Neural cell (in vitro differentiated cells): ENCODE measurements around the gene SLC25A48. TPM values are rescaled to one million over a fixed set of nuclear protein-coding genes. Genes with fewer than 3 reads are reported as not detected.

Source experiments
- H2AFZ ChIP-seq: fragments of 200-600, 300-800 bp; sonication (generic), shearing (Covaris generic); 2 replicates; pipeline ENCODE4 v1.6.0; 2014; ENCODE audit warnings: low read depth, mild to moderate bottlenecking, antibody characterized with exemption, low read length, moderate library complexity
- H3F3A ChIP-seq: fragments of 200-600 bp; shearing (Covaris generic); 2 replicates; pipeline ENCODE4 v1.6.1; 2016; ENCODE audit warnings: mild to moderate bottlenecking, moderate library complexity, mixed read lengths, antibody characterized with exemption, low read length; ENCODE audit not compliant: insufficient read depth, poor library complexity, severe bottlenecking
- H3K27ac ChIP-seq: fragments of 200-600, 300-800 bp; sonication (generic), shearing (Covaris generic); 2 replicates; pipeline ENCODE4 v1.5.1; 2014; ENCODE audit warnings: mild to moderate bottlenecking, low read length, moderate library complexity
- H3K27me3 ChIP-seq: fragments of 300-800, 200-600 bp; sonication (generic), shearing (Covaris generic); 2 replicates; pipeline ENCODE4 v1.6.0; 2014; ENCODE audit warnings: mild to moderate bottlenecking, low read depth, low read length, moderate library complexity; ENCODE audit not compliant: insufficient read depth
- H3K36me3 ChIP-seq: fragments of 300-800, 200-600 bp; sonication (generic), shearing (Covaris generic); 2 replicates; pipeline ENCODE4 v1.5.1; 2014; ENCODE audit warnings: mild to moderate bottlenecking, antibody characterized with exemption, low read length, moderate library complexity; ENCODE audit not compliant: insufficient read depth
- H3K4me2 ChIP-seq: fragments of 300-800, 200-600 bp; sonication (generic), shearing (Covaris generic); 2 replicates; pipeline ENCODE4 v1.6.0; 2014; ENCODE audit warnings: mild to moderate bottlenecking, low read length
- H3K4me3 ChIP-seq: fragments of 300-800, 200-600 bp; sonication (generic), shearing (Covaris generic); 2 replicates; pipeline ENCODE4 v1.5.1; 2014; ENCODE audit warnings: mild to moderate bottlenecking, low read length, moderate library complexity
- H3K79me2 ChIP-seq: fragments of 200-600 bp; shearing (Covaris generic); replicated peaks from 2 replicates; pipeline ENCODE4 v1.6.0; 2014; ENCODE audit warnings: mild to moderate bottlenecking, low read length, moderate library complexity; ENCODE audit not compliant: insufficient read depth
- H3K9ac ChIP-seq: fragments of 300-800, 200-600 bp; sonication (generic), shearing (Covaris generic); 2 replicates; pipeline ENCODE4 v1.6.1; 2016; ENCODE audit warnings: mild to moderate bottlenecking, low read length, mixed read lengths
- H3K9me2 ChIP-seq: fragments of 200-600 bp; shearing (Covaris generic); 2 replicates; pipeline ENCODE4 v1.6.1; 2016; ENCODE audit warnings: mild to moderate bottlenecking, low read length, mixed read lengths; ENCODE audit not compliant: insufficient read depth
- H3K9me3 ChIP-seq: fragments of 200-600, 300-800 bp; sonication (generic), shearing (Covaris generic); 2 replicates; pipeline ENCODE4 v1.6.1; 2016; ENCODE audit warnings: mild to moderate bottlenecking, mixed run types, low read length, moderate library complexity, mixed read lengths
- H4K20me1 ChIP-seq: fragments of 200-600 bp; shearing (Covaris generic); 2 replicates; pipeline ENCODE4 v1.6.1; 2016; ENCODE audit warnings: mild to moderate bottlenecking, mixed run types; ENCODE audit not compliant: insufficient read depth
- CTCF ChIP-seq: fragments of 450-650 bp; IDR thresholded peaks from 2 replicates; pipeline ENCODE4 v1.5.1; 2014; ENCODE audit warnings: antibody characterized with exemption, mild to moderate bottlenecking, moderate library complexity; ENCODE audit not compliant: poor library complexity, severe bottlenecking
- EP300 ChIP-seq: fragments of 450-650 bp; conservative IDR thresholded peaks from 2 replicates; pipeline ENCODE4 v1.6.1; 2014; ENCODE audit warnings: antibody characterized with exemption, mild to moderate bottlenecking, moderate library complexity; ENCODE audit not compliant: poor library complexity, severe bottlenecking
- EZH2 ChIP-seq: fragments of 200-600, 300-800 bp; shearing (Covaris generic), sonication (generic); IDR thresholded peaks from 2 replicates; pipeline ENCODE4 v1.6.1; 2014; ENCODE audit warnings: antibody characterized with exemption, low read length, borderline replicate concordance, mild to moderate bottlenecking; ENCODE audit not compliant: insufficient read depth, poor library complexity, severe bottlenecking
- MXI1 ChIP-seq: fragments of 450-650 bp; conservative IDR thresholded peaks from 2 replicates; pipeline ENCODE4 v1.6.1; 2014; ENCODE audit warnings: antibody characterized with exemption, mild to moderate bottlenecking; ENCODE audit not compliant: poor library complexity, severe bottlenecking
- POLR2AphosphoS5 ChIP-seq: IDR thresholded peaks from 2 replicates; pipeline ENCODE4 v1.6.1; 2012
- RAD21 ChIP-seq: fragments of 450-650 bp; conservative IDR thresholded peaks from 2 replicates; pipeline ENCODE4 v1.6.1; 2014; ENCODE audit warnings: antibody characterized with exemption, mild to moderate bottlenecking, moderate library complexity
- REST ChIP-seq: IDR thresholded peaks from 2 replicates; pipeline ENCODE4 v1.6.1; 2012; ENCODE audit warnings: borderline replicate concordance
- SMC3 ChIP-seq: fragments of 450-650 bp; conservative IDR thresholded peaks from 2 replicates; pipeline ENCODE4 v1.6.1; 2014; ENCODE audit warnings: antibody characterized with exemption, mild to moderate bottlenecking, moderate library complexity; ENCODE audit not compliant: poor library complexity
- TAF1 ChIP-seq: IDR thresholded peaks from 2 replicates; pipeline ENCODE4 v1.6.1; 2012; ENCODE audit warnings: low read depth
- polyA plus RNA-seq: library from polyadenylated mRNA; depleted of rRNA; stranded (reverse); fragments of >200 nt; gene quantifications from 2 replicates; pipeline ENCODE4 v1.2.3, GENCODE V29; 2014

Gene SLC25A48
- polyA plus RNA-seq, 1 donor from 2014 or later, result 1.0 TPM

- no peak for TF ChIP-seq RAD21
- TF ChIP-seq POLR2AphosphoS5, result no peak
- no peak for TF ChIP-seq EP300
- TF ChIP-seq EZH2, result no peak
- TF ChIP-seq TAF1, result no peak
- no peak for TF ChIP-seq MXI1
- no peak for TF ChIP-seq REST
- TF ChIP-seq SMC3, result no peak
- TF ChIP-seq CTCF, result no peak
- Histone ChIP-seq H3K4me2 (no peak overlapping the region), H3K36me3 (no peaks in the 10 kb centered on the region), H4K20me1 (no peaks in the 10 kb centered on the region), H3K27me3 (no peaks in the 10 kb centered on the region), H3K9ac (no peak overlapping the region), H3K79me2 (no peaks in the 10 kb centered on the region), H3K9me3 (no peaks in the 10 kb centered on the region), H2AFZ (no peak overlapping the region), H3F3A (no peaks in the 10 kb centered on the region), H3K27ac (no peak overlapping the region), H3K9me2 (no peaks in the 10 kb centered on the region), H3K4me3 (no peak overlapping the region)
These were observed 24.1 kb upstream of the SLC25A48 start for GRCh38 chr5:135810188-135810943.

- no peaks in the 10 kb centered on the region for H3K9me3 ChIP-seq
- no peak overlapping the region for H3K9ac ChIP-seq
These were observed 23.5 kb upstream of the SLC25A48 start for GRCh38 chr5:135811007-135811406.

More at GRCh38 chr5:135811007-135811406, 23.5 kb upstream of the SLC25A48 start:
- TF ChIP-seq CTCF, result no peak
- no peak for TF ChIP-seq EZH2
- no peak for TF ChIP-seq TAF1
- no peak for TF ChIP-seq EP300
- TF ChIP-seq REST, result no peak
- no peak for TF ChIP-seq POLR2AphosphoS5
- TF ChIP-seq MXI1, result no peak
- no peak for TF ChIP-seq SMC3
- no peak for TF ChIP-seq RAD21
- no peak overlapping the region for H3K27ac ChIP-seq
- no peak overlapping the region for H2AFZ ChIP-seq
- no peaks in the 10 kb centered on the region for H3K27me3 ChIP-seq
- H3F3A ChIP-seq, result no peaks in the 10 kb centered on the region
- no peak overlapping the region for H3K4me2 ChIP-seq
- H3K79me2 ChIP-seq, result no peaks in the 10 kb centered on the region
- no peaks in the 10 kb centered on the region for H3K9me2 ChIP-seq
- H4K20me1 ChIP-seq, result no peaks in the 10 kb centered on the region
- no peaks in the 10 kb centered on the region for H3K36me3 ChIP-seq
- no peak overlapping the region for H3K4me3 ChIP-seq
